ENCODE measurements around the gene RAP1A.

GRCh38 chr1:111582016-111582415 lies 37.6 kb upstream of the RAP1A start:
- TF ChIP-seq CTCF (IDR thresholded peaks at IDR 0.05; ENCODE audit: low read depth, low read length, poor library complexity, severe bottlenecking) (no peak), EZH2phosphoT487 (IDR thresholded peaks at IDR 0.05; ENCODE audit: borderline replicate concordance, low read length) (no peak)

Data from DOHH2 (cell line).